Colonic mucosa (tissue), 4 donors: ENCODE measurements around the gene OR12D2. TPM values are rescaled to one million over a fixed set of nuclear protein-coding genes. Genes with fewer than 3 reads are reported as not detected.
"Not testable (repeated sequence)": the region's sequence is repeated elsewhere in the genome, so short reads cannot be mapped to it uniquely, and the experiment has no call there.

Source experiments
- DNase-seq: peaks from one replicate; pipeline ENCODE4 v3.0.0-alpha.2; 2020
- H3K27ac ChIP-seq: fragments of 200-600 bp; one replicate; pipeline ENCODE4 v1.8.0; 2021
- H3K27me3 ChIP-seq: fragments of 200-600 bp; one replicate; pipeline ENCODE4 v1.8.0; 2021
- H3K36me3 ChIP-seq: fragments of 200-600 bp; one replicate; pipeline ENCODE4 v1.8.0; 2021
- H3K4me1 ChIP-seq: fragments of 200-600 bp; one replicate; pipeline ENCODE4 v1.8.0; 2021; ENCODE audit warnings: mild to moderate bottlenecking
- H3K4me3 ChIP-seq: fragments of 200-600 bp; one replicate; pipeline ENCODE4 v1.8.0; 2021
- H3K9ac ChIP-seq, 2 donors: one replicate each; pipeline ENCODE4 v1.7.0; 2013; ENCODE audit warnings: control low read depth in 2 of 2, low read depth in 2 of 2, low read length in 2 of 2
- H3K9me3 ChIP-seq: fragments of 200-600 bp; one replicate; pipeline ENCODE4 v1.8.0; 2021
- CTCF ChIP-seq: fragments of 200-600 bp; IDR thresholded peaks from one replicate; pipeline ENCODE4 v1.8.0; 2022; ENCODE audit warnings: antibody characterized with exemption, mild to moderate bottlenecking
- intact Hi-C: fragments of 100-400 bp; cut with DNase I; formaldehyde crosslinking; loops from one replicate; pipeline ENCODE4 v1.14.1; 2022
- total RNA-seq, 2 donors: library from RNA; stranded (reverse); fragmentation: NEBNext Ultra II Directional in 1 of 2; extraction: Animal tissue kit (Norgen Biotek cat#: 25700) in 1 of 2; gene quantifications; one replicate each; pipeline ENCODE4 v1.2.1, GENCODE V29; 2021
- donor health status: healthy.
- donor health status: DM: no; HTN: no; CAD: no.
- donor health status: DM: no; HTN: no; CAD: no.

The OR12D2 gene, protein sequence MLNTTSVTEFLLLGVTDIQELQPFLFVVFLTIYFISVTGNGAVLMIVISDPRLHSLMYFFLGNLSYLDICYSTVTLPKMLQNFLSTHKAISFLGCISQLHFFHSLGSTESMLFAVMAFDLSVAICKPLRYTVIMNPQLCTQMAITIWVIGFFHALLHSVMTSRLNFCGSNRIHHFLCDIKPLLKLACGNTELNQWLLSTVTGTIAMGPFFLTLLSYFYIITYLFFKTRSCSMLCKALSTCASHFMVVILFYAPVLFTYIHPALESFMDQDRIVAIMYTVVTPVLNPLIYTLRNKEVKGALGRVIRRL
- total RNA-seq, result not detected

DNA sequence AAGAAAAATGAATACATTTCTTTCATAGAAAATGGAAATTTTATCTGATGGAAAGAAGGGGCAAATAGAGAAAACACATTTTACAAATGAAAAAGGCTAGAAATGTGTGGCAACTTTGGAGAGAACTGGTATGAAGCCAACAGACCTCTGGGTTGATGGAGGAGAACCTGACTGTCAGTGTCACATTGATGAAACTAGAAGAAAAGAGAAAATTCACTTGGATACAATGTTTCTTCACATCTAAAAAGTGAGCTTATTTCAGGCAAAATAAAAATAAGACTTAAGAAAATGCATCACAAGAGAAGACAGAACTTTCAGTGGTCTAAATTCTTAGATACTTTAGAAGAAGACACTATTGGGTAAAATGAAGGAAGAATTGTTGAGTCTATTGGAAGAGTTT, at the start of gene OR12D2:
Gene OR12D2 (plus strand): TSS at position 301 of the 400 bp plus-strand sequence. CDS start 1,069 bp downstream, outside the sequence.
- no peak within 1 kb of the TSS for H3K27ac ChIP-seq
- no peak for DNase-seq
- no peak within 1 kb of the TSS for H3K4me3 ChIP-seq
- no peak within 1 kb of the TSS for H3K9ac ChIP-seq
- no peak for TF ChIP-seq CTCF
- H3K9me3 ChIP-seq, result no peaks in the 10 kb centered on the region
- H3K27me3 ChIP-seq, result no peaks in the 10 kb centered on the region
- intact Hi-C loops, result no loop called here
- no peaks in the 10 kb centered on the region for H3K36me3 ChIP-seq
- H3K4me1 ChIP-seq, result no peaks in the 10 kb centered on the region

DNA sequence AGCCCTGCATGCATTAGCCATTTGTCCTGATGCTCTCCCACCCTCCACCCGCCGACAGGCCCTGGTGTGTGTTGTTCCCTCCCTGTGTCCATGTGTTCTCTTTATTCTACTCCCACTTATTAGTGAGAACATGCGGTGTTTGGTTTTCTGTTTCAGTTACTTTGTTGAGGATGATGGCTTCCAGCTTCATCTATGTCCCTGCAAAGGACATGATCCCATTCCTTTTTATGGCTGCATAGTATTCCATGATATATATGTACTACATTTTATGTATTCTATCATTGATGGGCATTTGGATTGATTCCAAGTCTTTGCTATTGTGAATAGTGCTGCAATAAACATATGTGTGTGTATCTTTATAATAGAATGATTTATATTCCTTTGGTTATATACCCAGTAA, 46.1 kb upstream of the OR12D2 start:
- H3K9me3 ChIP-seq, H3K27ac ChIP-seq, H3K36me3 ChIP-seq, H3K4me1 ChIP-seq, DNase-seq, H3K27me3 ChIP-seq, H3K4me3 ChIP-seq, intact Hi-C loops, H3K9ac ChIP-seq: not testable (repeated sequence)

DNA sequence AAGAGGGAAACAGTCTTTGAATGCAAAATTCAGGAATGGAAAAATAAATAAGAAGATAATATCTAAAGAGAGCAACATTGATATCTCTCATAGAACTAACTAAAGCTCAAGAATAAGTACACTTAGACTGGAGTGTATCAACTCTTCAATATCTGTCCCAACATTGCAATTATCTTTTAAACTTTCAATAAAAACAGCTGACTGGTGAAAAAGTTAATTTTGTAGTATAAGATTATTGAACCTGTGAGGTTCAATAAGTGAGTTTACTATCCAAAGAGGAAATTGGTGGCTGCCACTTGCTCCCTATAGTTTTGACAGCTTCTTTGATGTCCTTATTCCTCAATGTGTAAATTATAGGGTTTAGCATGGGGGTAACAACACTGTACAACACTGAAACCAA, 40.5 kb upstream of the OR12D2 start:
- no peak overlapping the region for H3K9ac ChIP-seq
- TF ChIP-seq CTCF, result no peak
- no peaks in the 10 kb centered on the region for H3K36me3 ChIP-seq
- no peaks in the 10 kb centered on the region for H3K4me1 ChIP-seq
- H3K9me3 ChIP-seq, result no peaks in the 10 kb centered on the region
- H3K4me3 ChIP-seq, result no peak overlapping the region
- DNase-seq, result no peak
- no peaks in the 10 kb centered on the region for H3K27me3 ChIP-seq
- no peak overlapping the region for H3K27ac ChIP-seq
- intact Hi-C loops, result no loop called here

DNA sequence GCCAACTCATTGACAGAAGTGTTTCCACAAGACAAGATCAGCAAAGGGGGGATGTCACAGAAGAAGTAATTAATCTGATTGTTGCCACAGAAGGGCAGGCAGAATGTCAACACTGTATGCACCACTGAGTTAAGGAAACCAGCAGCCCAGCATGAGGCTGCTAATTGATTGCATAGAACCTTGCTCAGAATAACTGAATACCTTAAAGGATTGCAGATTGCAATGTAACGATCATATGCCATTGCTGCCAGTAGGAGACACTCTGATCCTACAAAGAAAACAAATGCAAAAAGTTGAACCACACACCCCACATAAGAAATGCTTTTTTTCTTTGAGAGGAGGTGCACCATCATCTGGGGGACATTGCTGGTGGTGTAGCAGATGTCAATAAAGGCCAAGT, 39.8 kb upstream of the OR12D2 start:
- Histone ChIP-seq H3K9ac (no peak overlapping the region), H3K27me3 (no peaks in the 10 kb centered on the region), H3K4me3 (no peak overlapping the region), H3K27ac (no peak overlapping the region), H3K36me3 (no peaks in the 10 kb centered on the region), H3K4me1 (no peaks in the 10 kb centered on the region), H3K9me3 (no peaks in the 10 kb centered on the region)
- intact Hi-C loops, result no loop called here
- TF ChIP-seq CTCF, result no peak
- no peak for DNase-seq

GRCh38 chr6:29368765-29369164, 26.7 kb upstream of the OR12D2 start, which contains the start of gene OR5V1:
TSS of gene OR5V1 (minus strand) at chr6:29368865. CDS start at chr6:29356195, 12,670 bp downstream.
- Histone ChIP-seq H3K4me1 (no peaks in the 10 kb centered on the region), H3K27me3 (no peaks in the 10 kb centered on the region), H3K9me3 (no peaks in the 10 kb centered on the region), H3K9ac (no peak within 1 kb of the TSS), H3K36me3 (no peaks in the 10 kb centered on the region), H3K4me3 (no peak within 1 kb of the TSS), H3K27ac (no peak within 1 kb of the TSS)
- TF ChIP-seq CTCF, result no peak
- intact Hi-C loops, result no loop called here
- DNase-seq, result no peak

DNA sequence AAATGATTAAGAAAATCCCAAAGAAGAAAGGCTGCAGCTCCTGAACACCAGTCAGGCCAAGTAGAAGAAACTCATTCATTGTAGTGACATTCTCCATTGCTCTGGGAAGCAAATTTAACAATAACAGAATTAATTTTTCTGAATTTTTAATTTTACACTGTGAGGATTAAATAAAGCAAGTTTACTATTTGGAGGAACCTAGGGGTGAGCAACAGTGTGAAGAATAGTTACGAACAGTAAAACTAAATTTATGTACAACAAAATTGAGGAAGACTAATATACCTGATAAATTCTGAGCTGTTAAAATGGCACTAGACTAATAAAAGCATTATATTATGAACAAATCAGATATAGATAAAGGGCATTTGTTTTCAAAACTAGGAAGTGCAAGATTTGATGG, 20.2 kb upstream of the OR12D2 start, which contains the start of gene OR12D3:
Gene OR12D3 (minus strand): TSS at position 101 of the 400 bp plus-strand sequence. CDS start 4 bp downstream, at position 97.
- intact Hi-C loops, result no loop called here
- Histone ChIP-seq H3K9ac (no peak within 1 kb of the TSS), H3K27me3 (no peaks in the 10 kb centered on the region), H3K36me3 (no peaks in the 10 kb centered on the region), H3K9me3 (no peaks in the 10 kb centered on the region), H3K27ac (no peak within 1 kb of the TSS), H3K4me1 (no peaks in the 10 kb centered on the region), H3K4me3 (no peak within 1 kb of the TSS)
- no peak for DNase-seq
- no peak for TF ChIP-seq CTCF
